HFFc6 (cell line): ENCODE data around the gene RAC2. TPM values are rescaled to one million over a fixed set of nuclear protein-coding genes. Genes with fewer than 3 reads are reported as not detected.
A peak's percentile ranks its signal among the peaks of the same experiment; 100 is the strongest.

Source experiments
- DNase-seq: peaks from one replicate; pipeline ENCODE4 v3.0.0-alpha.2; 2018
- H3K27ac Mint-ChIP-seq: 2 replicates; pipeline ENCODE4 v1.8.0; 2020; ENCODE audit warnings: mild to moderate bottlenecking, mixed read lengths
- H3K27me3 Mint-ChIP-seq: 2 replicates; pipeline ENCODE4 v1.8.0; 2021; ENCODE audit warnings: mild to moderate bottlenecking, moderate library complexity, mixed read lengths; ENCODE audit not compliant: insufficient read depth
- H3K36me3 Mint-ChIP-seq: 2 replicates; pipeline ENCODE4 v1.8.0; 2021; ENCODE audit warnings: low read depth, mixed read lengths
- H3K4me1 Mint-ChIP-seq: 2 replicates; pipeline ENCODE4 v1.8.0; 2020; ENCODE audit warnings: low read depth, mixed read lengths
- H3K4me3 Mint-ChIP-seq: 2 replicates; pipeline ENCODE4 v1.8.0; 2020; ENCODE audit warnings: mild to moderate bottlenecking, moderate library complexity, mixed read lengths
- H3K9me3 Mint-ChIP-seq: 2 replicates; pipeline ENCODE4 v1.8.0; 2020; ENCODE audit warnings: mild to moderate bottlenecking, mixed read lengths
- total RNA-seq, 6 experiments: library from RNA; stranded (reverse); fragmentation: NEBNext Ultra II Directional; extraction: Animal tissue kit (Norgen Biotek cat#: 25700); gene quantifications; 2 replicates in 1 of 6; 3 replicates in 5 of 6; pipeline ENCODE4 v1.2.3, GENCODE V29; 2021
- TF ChIP-seq, protein P1 (sequence below): fragments of 200-600 bp; sonication (generic); IDR thresholded peaks from 2 replicates; pipeline ENCODE4 v1.5.0; 2021; ENCODE audit warnings: antibody characterized with exemption, mild to moderate bottlenecking

The RAC2 gene
- total RNA-seq, 6 experiments from 2014 or later, result 29.9 to 57.2 (median 53.5) TPM

DNA sequence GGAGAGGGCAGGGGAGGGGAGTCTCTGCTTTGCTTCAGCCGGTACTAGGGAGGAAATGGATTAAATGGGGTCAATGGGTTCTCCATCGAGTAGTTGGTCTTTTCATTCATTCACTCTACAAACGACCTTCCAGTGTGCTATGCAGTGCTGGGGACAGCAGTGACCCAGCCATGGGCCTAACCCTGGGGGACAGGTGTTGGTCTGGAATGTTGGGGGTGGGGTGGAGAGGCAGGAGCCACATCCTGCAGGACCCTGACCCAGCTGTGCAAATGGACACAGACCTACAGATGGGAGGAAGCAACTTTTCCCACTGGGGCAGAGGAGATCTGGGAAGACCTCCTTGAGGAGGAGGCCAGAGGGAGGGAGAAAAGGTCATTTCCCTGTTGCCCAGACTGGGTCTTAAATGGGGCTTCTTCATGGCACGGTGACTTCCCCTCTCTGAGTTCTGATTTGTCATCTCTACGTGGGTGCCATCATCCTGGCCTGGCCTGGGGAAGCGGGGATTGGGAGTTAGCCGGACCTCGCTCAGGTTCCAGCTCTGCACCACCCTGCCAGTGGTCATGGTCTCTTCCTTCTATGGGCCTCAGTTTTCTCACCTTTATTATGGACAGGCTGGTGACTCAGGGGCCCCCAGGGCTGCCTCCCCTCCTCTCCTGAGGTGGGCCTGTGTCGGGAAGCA lies 40.2 kb upstream of the RAC2 start:
- no peaks in the 10 kb centered on the region for H3K36me3 Mint-ChIP-seq
- peaks cover 25% of the 10 kb centered on the region for H3K27me3 Mint-ChIP-seq
- DNase-seq, result no peak
- peaks cover 12% of the 10 kb centered on the region for H3K4me1 Mint-ChIP-seq
- no peak overlapping the region for H3K4me3 Mint-ChIP-seq
- no peaks in the 10 kb centered on the region for H3K9me3 Mint-ChIP-seq
- H3K27ac Mint-ChIP-seq, result no peak overlapping the region
- TF ChIP-seq, protein P1, sequence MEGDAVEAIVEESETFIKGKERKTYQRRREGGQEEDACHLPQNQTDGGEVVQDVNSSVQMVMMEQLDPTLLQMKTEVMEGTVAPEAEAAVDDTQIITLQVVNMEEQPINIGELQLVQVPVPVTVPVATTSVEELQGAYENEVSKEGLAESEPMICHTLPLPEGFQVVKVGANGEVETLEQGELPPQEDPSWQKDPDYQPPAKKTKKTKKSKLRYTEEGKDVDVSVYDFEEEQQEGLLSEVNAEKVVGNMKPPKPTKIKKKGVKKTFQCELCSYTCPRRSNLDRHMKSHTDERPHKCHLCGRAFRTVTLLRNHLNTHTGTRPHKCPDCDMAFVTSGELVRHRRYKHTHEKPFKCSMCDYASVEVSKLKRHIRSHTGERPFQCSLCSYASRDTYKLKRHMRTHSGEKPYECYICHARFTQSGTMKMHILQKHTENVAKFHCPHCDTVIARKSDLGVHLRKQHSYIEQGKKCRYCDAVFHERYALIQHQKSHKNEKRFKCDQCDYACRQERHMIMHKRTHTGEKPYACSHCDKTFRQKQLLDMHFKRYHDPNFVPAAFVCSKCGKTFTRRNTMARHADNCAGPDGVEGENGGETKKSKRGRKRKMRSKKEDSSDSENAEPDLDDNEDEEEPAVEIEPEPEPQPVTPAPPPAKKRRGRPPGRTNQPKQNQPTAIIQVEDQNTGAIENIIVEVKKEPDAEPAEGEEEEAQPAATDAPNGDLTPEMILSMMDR, result no peak

DNA sequence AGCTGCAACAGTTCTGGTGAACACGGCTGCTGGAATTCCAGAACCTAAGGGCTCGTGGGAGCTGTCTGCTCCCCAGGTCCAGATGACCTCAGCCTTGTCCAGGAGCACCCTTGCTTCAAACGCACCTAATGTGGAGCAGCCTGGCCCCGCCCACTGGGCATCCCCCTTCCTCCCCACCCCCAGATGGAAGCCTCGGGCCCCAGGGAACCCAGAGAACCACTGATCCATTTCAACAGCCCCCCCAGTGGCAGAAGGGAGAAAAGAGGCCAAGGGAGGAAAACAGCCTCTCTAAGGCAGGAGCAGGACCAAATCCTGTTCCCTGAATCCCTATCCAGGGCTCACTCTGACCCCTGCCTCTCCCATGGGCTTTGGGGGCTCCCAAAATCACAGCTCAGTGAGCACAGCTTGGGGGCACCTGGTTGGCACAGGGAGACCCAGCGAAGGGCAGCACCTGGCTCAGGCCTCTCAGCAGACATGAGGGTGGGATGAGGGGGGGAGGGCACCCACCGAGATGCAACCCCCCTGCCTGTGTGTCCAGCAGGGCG lies 39.4 kb upstream of the RAC2 start:
- Mint-ChIP-seq H3K4me1 (peaks cover 13% of the 10 kb centered on the region), H3K36me3 (no peaks in the 10 kb centered on the region), H3K27me3 (peaks cover 21% of the 10 kb centered on the region), H3K27ac (no peak overlapping the region), H3K9me3 (no peaks in the 10 kb centered on the region), H3K4me3 (no peak overlapping the region)
- TF ChIP-seq, protein P1, result peak; percentile 57
- DNase-seq, result no peak

DNA sequence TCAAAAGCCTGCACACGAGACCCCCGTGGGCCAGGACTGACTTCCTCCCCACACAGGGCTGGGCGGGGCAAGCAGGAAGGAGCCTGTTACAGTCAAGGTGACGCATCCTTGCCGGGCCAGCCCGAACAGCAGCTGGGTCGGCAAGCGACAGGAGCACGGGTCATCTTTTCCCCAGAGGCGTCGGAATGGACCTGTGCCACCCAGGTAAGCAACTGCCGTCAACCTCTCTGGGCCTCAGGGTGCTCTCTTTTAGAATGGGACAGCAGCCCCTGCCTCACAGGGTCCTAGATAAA lies 38.3 kb upstream of the RAC2 start, which contains the start of gene CYTH4:
CYTH4 (plus strand) TSS at position 124 of the 293 bp plus-strand sequence; CDS start at position 186, 62 bp downstream.
- TF ChIP-seq, protein P1, result no peak
- Mint-ChIP-seq H3K4me1 (peaks cover 25% of the 10 kb centered on the region), H3K4me3 (no peak within 1 kb of the TSS), H3K27me3 (peaks cover 17% of the 10 kb centered on the region), H3K9me3 (no peaks in the 10 kb centered on the region), H3K36me3 (no peaks in the 10 kb centered on the region), H3K27ac (no peak within 1 kb of the TSS)
- no peak for DNase-seq

DNA sequence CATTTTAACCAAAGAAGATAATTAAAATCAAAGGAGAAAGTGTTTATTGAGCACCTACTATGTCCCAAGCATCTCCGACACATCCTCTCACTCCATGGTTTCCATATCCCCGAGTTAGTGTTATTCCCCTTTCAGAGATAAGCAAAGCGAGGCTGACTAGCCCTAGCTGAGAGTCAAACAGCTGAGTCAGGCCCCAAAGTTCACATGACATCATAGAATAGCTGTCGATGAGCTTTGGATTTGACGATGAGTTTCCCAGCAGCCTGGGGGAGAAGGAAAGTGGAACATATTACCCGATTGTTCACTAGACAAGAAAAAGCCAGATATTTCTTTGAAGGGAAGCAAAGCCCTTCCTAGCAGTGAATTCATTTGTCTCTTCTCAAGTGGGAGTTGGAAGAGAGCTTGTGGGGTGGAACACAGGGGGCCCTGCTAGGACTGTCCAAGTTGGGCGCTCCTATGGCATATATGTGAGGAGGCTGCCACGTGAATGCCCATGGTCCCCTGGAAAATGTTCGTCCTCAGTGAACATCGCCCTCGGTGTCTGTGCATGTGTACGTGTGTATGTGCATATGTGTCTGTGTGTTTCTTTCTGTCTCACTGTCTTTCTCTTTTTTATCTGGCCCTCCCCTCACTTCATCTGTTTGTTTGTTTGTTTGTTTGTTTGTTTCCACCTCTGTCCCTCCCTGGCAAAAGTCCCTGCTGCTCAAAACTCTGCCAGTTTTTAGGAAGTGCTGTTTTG lies 37.7 kb upstream of the RAC2 start:
- Mint-ChIP-seq H3K4me3 (no peak overlapping the region), H3K9me3 (no peaks in the 10 kb centered on the region), H3K36me3 (no peaks in the 10 kb centered on the region), H3K27me3 (peaks cover 14% of the 10 kb centered on the region), H3K27ac (no peak overlapping the region), H3K4me1 (peaks cover 25% of the 10 kb centered on the region)
- TF ChIP-seq, protein P1, result no peak
- DNase-seq, result no peak

DNA sequence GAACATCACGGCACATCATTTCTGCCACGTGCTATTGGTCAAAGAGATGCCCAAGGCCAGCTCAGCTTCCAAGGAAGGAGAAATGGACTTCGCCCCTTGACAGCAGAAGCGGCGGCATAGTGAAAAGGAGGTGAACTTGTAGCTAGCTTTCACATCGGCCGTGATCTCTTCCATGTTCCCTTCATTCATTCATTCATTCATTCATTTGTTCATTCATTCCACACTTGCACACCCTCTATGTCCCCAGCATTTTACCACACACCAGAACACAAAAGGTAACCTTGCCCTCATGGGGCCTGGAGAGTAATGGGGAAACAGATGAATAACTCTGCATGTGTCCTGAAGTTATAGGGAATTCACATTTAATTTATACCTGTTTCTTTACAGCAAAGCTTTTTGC lies 37.1 kb upstream of the RAC2 start:
- no peak overlapping the region for H3K4me3 Mint-ChIP-seq
- TF ChIP-seq, protein P1, result no peak
- no peak overlapping the region for H3K27ac Mint-ChIP-seq
- H3K36me3 Mint-ChIP-seq, result no peaks in the 10 kb centered on the region
- peaks cover 12% of the 10 kb centered on the region for H3K27me3 Mint-ChIP-seq
- peaks cover 25% of the 10 kb centered on the region for H3K4me1 Mint-ChIP-seq
- no peak for DNase-seq
- H3K9me3 Mint-ChIP-seq, result no peaks in the 10 kb centered on the region
